ENCODE measurements around the gene TNK2. TPM values are rescaled to one million over a fixed set of nuclear protein-coding genes. Genes with fewer than 3 reads are reported as not detected.

TNK2 gene
- total RNA-seq, 1 experiment from 2014 or later: 18.2 TPM

DNA sequence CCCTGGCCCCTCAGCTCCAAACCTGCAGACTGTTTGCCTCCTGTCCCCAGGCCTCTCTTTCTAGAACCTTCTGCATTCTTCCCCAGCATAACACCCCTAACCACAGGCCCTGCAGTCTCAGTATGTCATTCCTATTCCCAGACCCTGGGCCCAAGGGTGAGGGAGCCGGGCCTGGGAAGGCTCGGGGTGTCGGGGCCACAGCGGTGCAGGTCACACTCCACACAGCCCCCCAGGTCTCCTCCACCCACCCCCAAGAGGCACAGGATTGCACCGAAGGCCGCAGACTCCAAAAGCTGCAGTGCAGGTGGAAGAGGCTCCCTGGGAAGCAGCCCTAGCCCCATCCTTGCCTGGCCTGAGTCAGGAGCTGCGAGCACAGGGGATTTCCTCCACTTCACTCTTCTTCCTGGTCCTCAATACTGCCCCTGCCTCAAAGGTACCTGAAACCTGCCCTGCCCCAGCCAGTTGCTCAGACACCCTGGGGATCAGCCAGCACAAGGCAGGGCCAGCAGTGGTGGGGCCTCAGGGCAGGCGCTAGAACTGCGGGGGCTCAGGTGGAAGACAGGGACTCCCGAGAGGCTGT, 31.1 kb downstream of the TNK2 start:
- CTCF ChIA-PET: no interaction called here
- no TSS peak for BruUV-seq (replicated peaks)

GRCh38 chr3:195876297-195877064, 31.9 kb downstream of the TNK2 start:
- no peaks in the 10 kb centered on the region for H3K36me3 ChIP-seq (ENCODE audit: insufficient read depth, low read length, poor library complexity, severe bottlenecking)
- H3K4me3 ChIP-seq (ENCODE audit: low read depth, low read length, poor library complexity, severe bottlenecking): no peak overlapping the region
- no TSS peak for BruUV-seq (replicated peaks)
- no peak for DNase-seq (ENCODE audit: low spot score)
- TF ChIP-seq CTCF (conservative IDR thresholded peaks at IDR 0.05; ENCODE audit: low read depth, low read length): no peak
- no peak for TF ChIP-seq EZH2 (IDR thresholded peaks at IDR 0.05; ENCODE audit: borderline replicate concordance, low read depth, low read length, poor library complexity, severe bottlenecking)
- ChIA-PET CTCF (no interaction called here), POLR2A (ENCODE audit: low non-redundant PET) (interaction anchor here (0.6 kb wide), 1 partner anchor 61 kb away, joined by 3 read pairs; no protein-coding TSS in a partner anchor)
- intact Hi-C loops (cut with micrococcal nuclease; ENCODE audit: unreplicated experiment): no loop called here
- no peaks in the 10 kb centered on the region for H3K9me3 ChIP-seq (ENCODE audit: low read depth, low read length, poor library complexity, severe bottlenecking)
- no peak overlapping the region for H3K27ac ChIP-seq (ENCODE audit: low read depth, low read length, poor library complexity, severe bottlenecking)
- no peaks in the 10 kb centered on the region for H3K4me1 ChIP-seq (ENCODE audit: insufficient read depth, low read length, poor library complexity, severe bottlenecking)
- no peaks in the 10 kb centered on the region for H3K27me3 ChIP-seq (replicated peaks; ENCODE audit: insufficient read depth, low read depth, low read length, poor library complexity)

More for the DNA sequence above, 31.1 kb downstream of the TNK2 start:
- H3K9me3 ChIP-seq (ENCODE audit: low read depth, low read length, poor library complexity, severe bottlenecking): no peaks in the 10 kb centered on the region
- no peak for DNase-seq (ENCODE audit: low spot score)
- no peaks in the 10 kb centered on the region for H3K36me3 ChIP-seq (ENCODE audit: insufficient read depth, low read length, poor library complexity, severe bottlenecking)
- POLR2A ChIA-PET (ENCODE audit: low non-redundant PET): no interaction called here
- no peaks in the 10 kb centered on the region for H3K4me1 ChIP-seq (ENCODE audit: insufficient read depth, low read length, poor library complexity, severe bottlenecking)
- H3K27ac ChIP-seq (ENCODE audit: low read depth, low read length, poor library complexity, severe bottlenecking): no peak overlapping the region
- no peaks in the 10 kb centered on the region for H3K27me3 ChIP-seq (replicated peaks; ENCODE audit: insufficient read depth, low read depth, low read length, poor library complexity)
- intact Hi-C loops (cut with micrococcal nuclease; ENCODE audit: unreplicated experiment): no loop called here
- TF ChIP-seq CTCF (conservative IDR thresholded peaks at IDR 0.05; ENCODE audit: low read depth, low read length) (no peak), EZH2 (IDR thresholded peaks at IDR 0.05; ENCODE audit: borderline replicate concordance, low read depth, low read length, poor library complexity, severe bottlenecking) (no peak)
- H3K4me3 ChIP-seq (ENCODE audit: low read depth, low read length, poor library complexity, severe bottlenecking): no peak overlapping the region

GRCh38 chr3:195875482-195876236, 32.7 kb downstream of the TNK2 start:
- Histone ChIP-seq H3K4me3 (ENCODE audit: low read depth, low read length, poor library complexity, severe bottlenecking) (no peak overlapping the region), H3K9me3 (ENCODE audit: low read depth, low read length, poor library complexity, severe bottlenecking) (no peaks in the 10 kb centered on the region), H3K27ac (ENCODE audit: low read depth, low read length, poor library complexity, severe bottlenecking) (no peak overlapping the region), H3K36me3 (ENCODE audit: insufficient read depth, low read length, poor library complexity, severe bottlenecking) (no peaks in the 10 kb centered on the region), H3K27me3 (replicated peaks; ENCODE audit: insufficient read depth, low read depth, low read length, poor library complexity) (no peaks in the 10 kb centered on the region), H3K4me1 (ENCODE audit: insufficient read depth, low read length, poor library complexity, severe bottlenecking) (no peaks in the 10 kb centered on the region)
- ChIA-PET POLR2A (ENCODE audit: low non-redundant PET) (no interaction called here), CTCF (interaction anchor here (0.6 kb wide), 1 partner anchor 26 kb away, joined by 3 read pairs; no protein-coding TSS in a partner anchor)
- BruUV-seq (replicated peaks): no TSS peak
- TF ChIP-seq CTCF (conservative IDR thresholded peaks at IDR 0.05; ENCODE audit: low read depth, low read length): no peak
- no peak for TF ChIP-seq EZH2 (IDR thresholded peaks at IDR 0.05; ENCODE audit: borderline replicate concordance, low read depth, low read length, poor library complexity, severe bottlenecking)
- intact Hi-C loops (cut with micrococcal nuclease; ENCODE audit: unreplicated experiment): no loop called here
- DNase-seq (ENCODE audit: low spot score): no peak

All from A673 (cell line).